ENCODE results near the gene CCDC81. TPM values are rescaled to one million over a fixed set of nuclear protein-coding genes. Genes with fewer than 3 reads are reported as not detected.
"Not testable (repeated sequence)": the region's sequence is repeated elsewhere in the genome, so short reads cannot be mapped to it uniquely, and the experiment has no call there.

CCDC81 gene
- total RNA-seq, 1 donor from 2014 or later: 64.3 TPM

DNA sequence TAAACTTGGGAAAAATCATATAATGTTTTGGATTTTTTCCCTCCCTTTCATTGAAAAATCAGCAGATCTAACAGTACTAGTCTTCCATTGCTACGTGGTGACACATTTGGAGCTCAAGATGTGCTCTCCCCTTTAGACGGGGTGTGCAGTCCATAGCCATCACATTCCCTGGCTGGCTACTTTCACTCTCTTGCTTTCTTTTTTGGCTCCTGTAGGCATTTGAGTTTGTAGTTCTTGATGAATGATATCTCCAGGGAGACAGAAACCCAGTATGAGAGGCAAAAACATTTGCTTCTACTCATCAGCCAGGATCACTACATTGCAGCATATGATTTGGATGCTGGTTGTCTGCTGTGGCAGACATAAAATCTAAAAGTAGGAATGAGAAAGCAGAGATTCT, 12.1 kb downstream of the CCDC81 start:
- peak; percentile 7 for DNase-seq (ENCODE audit: low spot score)

DNA sequence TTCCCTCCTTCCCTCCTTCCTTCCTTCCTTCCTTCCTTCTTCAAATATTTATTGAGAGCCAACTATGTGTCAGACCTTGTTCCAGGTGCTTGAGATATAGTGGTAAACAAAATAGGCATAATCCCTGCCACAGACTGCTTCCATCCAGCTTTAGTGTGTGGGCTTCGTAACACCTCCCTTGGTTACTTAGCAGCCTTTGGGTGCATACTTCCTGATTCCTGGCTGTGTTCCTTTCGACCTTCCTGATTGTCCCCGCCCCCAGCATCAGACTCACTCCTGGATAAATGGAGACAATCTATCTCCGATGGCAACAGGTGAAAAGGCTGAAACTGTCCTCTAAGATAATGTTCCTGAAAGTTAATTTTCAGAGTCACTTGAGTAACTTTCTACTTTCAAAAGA, 13.5 kb downstream of the CCDC81 start:
- DNase-seq (ENCODE audit: low spot score): no peak

DNA sequence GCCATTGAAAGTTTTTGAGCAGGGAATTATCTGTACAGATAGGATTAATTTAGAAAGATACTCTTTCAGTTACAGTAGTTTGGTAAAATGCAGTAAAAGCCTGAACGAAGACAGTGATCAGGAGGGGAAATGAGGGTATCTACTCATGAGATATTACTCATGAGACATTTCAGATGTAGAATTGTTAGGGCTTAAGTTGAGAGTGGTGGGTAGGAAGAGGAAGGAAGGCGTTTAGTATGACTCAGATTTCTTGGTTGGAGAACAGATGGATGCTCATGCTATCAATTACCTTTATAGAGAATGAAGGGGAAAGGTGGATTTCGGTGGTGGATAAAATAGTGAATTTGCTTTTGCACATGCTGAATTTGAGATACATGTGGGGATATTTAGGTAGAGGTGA, 15.8 kb downstream of the CCDC81 start:
- DNase-seq (ENCODE audit: low spot score): no peak

DNA sequence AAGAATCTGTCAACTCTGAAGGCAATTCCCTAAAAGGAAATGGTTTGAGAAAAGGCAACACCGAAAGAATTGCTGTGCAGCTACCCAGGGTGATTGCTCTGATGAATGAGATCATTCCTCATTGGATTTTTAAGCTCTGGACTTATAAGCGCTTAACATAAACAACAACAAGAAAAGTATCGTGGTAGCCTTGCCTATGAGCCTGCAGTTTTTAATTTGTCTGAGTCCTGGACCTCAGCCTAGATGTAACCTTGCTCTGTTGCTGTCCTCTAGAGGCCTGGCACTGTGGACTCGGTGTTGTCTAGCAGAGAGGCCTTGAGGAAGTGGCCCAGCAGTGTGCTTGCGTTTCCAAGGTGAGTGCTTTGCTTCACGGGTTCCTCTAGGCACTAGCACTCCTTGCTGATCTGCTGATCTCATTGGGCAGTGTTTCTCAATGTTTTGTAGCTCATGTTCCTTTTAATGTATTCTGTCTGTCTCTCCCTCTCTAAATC, 20.4 kb downstream of the CCDC81 start:
- DNase-seq (ENCODE audit: low spot score): peak; percentile 42

- no peak for DNase-seq (ENCODE audit: low spot score)
Observed at GRCh38 chr11:86396396-86396795, 21.7 kb downstream of the CCDC81 start.

GRCh38 chr11:86397351-86397750, 22.7 kb downstream of the CCDC81 start:
- no peak for DNase-seq (ENCODE audit: low spot score)

- no peak for DNase-seq (ENCODE audit: low spot score)
Observed at GRCh38 chr11:86398106-86398505, 23.4 kb downstream of the CCDC81 start.

- DNase-seq (ENCODE audit: low spot score): peak; percentile 29
Observed at GRCh38 chr11:86403458-86403857, 28.8 kb downstream of the CCDC81 start.

DNA sequence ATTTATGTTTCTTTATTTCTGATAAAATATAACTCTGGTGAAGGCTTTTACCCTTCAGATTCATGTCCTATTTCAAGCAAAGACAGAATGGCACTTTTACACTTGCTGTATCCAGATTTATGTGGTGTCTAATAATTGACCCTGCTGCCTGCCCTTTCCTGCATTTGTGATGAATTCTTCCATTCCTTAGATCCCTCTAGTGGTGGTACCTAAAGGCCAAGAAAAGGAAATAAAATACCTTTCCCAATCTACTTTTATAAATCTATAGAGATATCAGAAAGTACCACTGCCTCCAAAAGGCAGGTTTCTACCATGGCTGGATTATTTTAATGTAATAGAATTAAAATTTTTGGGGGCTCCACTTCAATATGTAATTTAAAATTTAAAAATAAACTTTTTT, 34.2 kb downstream of the CCDC81 start:
- DNase-seq (ENCODE audit: low spot score): no peak

DNA sequence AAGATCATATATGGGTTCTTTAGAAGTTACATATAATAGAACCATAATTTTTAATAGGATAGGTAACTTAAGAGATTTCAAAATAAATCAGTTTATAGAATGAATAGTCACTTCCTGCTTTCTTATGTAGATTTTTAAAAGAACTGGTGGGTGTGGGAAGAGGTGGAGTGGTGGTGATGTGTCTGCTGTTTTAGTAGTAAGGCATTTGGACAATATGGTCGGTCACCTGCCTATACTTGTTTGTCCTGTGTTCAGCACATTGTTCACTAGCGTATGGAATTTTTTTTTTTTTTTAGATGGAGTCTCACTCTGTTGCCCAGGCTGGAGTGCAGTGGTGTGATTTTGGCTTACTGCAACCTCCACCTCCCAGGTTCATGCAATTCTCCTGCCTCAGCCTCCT, 39.3 kb downstream of the CCDC81 start:
- no peak for DNase-seq (ENCODE audit: low spot score)

- DNase-seq (ENCODE audit: low spot score): no peak
Observed at GRCh38 chr11:86415026-86415425, 40.3 kb downstream of the CCDC81 start.

DNA sequence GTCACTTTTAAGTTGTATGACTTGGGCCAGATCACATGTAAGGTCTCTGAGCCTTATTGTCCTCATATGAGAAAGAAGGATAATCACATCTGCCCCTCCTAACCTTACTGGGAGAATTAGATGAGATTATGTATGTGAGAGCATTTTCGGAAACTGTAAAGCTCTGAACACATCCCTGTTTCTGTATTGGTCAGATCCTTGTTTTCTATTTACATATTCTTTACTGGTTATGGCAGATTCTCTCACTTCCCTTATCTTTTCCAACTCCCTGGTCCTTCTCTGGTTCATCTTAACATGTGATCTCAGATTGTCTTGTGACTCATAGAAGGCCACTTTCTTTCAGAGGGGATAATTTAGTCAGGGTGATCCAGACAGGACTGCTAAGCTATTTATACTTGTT, 41.8 kb downstream of the CCDC81 start:
- peak; percentile 22 for DNase-seq (ENCODE audit: low spot score)

DNA sequence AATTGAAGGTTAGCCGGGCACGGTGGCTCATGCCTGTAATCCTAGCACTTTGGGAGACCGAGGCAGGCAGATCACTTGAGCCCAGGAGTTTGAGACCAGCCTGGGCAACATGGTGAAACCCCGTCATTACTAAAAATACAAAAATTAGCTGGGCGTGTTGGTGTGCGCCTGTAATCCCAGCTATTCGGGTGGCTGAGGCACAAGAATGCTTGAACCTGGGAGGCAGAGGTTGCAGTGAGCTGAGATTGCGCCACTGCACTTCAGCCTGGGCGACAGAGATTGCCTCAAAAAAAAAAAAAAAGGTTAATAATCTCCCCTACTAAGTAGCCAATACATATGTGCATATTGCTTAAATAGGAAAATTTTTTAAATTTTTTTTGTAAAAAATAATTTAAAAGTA, 42.3 kb downstream of the CCDC81 start:
- not testable (repeated sequence) for DNase-seq (ENCODE audit: low spot score)

GRCh38 chr11:86418106-86418505, 43.4 kb downstream of the CCDC81 start:
- no peak for DNase-seq (ENCODE audit: low spot score)

DNA sequence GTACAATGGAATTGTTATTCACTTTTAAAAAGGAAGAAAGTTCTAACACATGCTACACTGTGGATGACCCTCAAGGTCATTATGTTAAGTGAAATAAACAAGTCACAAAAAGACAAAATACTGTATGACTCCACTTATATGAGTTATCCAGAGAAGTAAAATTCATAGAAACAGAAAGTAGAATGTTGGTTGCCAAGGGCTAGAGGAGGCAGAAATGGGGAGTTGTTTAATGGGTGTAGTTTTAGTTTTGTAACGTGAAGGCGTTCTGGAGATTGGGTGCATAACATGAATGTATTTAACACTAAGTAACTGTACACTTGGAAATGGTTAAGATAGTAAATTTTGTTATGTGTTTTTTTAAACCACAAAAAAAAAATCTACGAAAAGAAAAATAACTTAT, 43.8 kb downstream of the CCDC81 start:
- no peak for DNase-seq (ENCODE audit: low spot score)

DNA sequence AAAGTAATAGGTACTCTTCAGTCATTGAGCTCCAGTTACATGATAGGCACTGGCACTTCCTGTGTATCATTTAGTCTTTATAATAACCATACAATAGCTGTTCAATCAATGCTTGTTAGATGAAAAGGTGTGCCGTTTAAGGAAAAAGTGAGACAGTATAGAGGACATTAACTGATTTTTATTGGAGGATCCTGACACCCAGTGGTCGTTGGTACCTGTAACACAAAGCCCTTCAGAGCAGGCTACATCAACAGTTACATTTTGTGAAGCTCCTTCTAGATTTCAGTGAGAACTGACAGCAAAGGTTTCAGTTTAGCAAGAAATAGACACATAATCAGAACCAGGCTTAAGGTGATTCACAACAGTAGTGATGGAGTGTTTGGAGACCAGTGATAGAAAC, 44.2 kb downstream of the CCDC81 start:
- no peak for DNase-seq (ENCODE audit: low spot score)

GRCh38 chr11:86421946-86422345, 47.3 kb downstream of the CCDC81 start:
- no peak for DNase-seq (ENCODE audit: low spot score)

GRCh38 chr11:86422371-86422770, 47.7 kb downstream of the CCDC81 start:
- DNase-seq (ENCODE audit: low spot score): no peak

DNA sequence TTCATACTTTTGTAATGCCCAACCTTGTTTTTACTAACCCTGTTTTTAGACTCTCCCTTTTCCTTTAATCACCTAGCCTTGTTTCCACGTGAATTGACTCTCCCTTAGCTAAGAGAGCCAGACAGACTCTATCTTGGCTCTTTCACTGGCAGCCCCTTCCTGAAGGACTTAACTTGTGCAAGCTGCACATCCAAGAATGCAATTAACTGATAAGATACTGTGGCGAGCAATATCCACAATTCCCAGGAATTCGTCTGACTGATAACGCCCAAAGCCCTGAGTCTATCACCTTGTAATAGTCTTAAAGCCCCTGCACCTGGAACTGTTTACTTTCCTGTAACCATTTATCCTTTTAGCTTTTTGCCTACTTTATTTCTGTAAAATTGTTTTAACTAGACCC, 48.8 kb downstream of the CCDC81 start:
- peak; percentile 34 for DNase-seq (ENCODE audit: low spot score)

DNA sequence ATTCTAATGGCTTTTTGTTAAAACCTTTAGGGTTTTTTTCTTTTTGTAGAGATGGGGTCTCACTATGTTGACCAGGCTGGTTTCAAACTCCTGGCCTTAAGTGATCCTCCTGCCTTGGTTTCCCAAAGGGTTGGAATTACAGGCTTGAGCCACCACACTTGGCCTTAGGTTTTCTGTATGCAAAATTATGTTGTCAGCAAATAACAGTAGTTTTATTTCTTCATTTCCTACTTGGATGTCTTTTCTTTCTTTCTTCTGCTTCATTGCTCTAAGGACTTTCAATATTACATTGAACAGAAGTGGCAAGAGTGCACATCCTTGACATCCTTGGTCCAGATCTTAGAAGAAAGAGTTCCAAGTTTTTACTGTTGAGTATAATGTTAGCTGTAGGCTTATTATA, 52.8 kb downstream of the CCDC81 start:
- no peak for DNase-seq (ENCODE audit: low spot score)

- no peak for DNase-seq (ENCODE audit: low spot score)
Observed at GRCh38 chr11:86431258-86431657, 56.6 kb downstream of the CCDC81 start.

DNA sequence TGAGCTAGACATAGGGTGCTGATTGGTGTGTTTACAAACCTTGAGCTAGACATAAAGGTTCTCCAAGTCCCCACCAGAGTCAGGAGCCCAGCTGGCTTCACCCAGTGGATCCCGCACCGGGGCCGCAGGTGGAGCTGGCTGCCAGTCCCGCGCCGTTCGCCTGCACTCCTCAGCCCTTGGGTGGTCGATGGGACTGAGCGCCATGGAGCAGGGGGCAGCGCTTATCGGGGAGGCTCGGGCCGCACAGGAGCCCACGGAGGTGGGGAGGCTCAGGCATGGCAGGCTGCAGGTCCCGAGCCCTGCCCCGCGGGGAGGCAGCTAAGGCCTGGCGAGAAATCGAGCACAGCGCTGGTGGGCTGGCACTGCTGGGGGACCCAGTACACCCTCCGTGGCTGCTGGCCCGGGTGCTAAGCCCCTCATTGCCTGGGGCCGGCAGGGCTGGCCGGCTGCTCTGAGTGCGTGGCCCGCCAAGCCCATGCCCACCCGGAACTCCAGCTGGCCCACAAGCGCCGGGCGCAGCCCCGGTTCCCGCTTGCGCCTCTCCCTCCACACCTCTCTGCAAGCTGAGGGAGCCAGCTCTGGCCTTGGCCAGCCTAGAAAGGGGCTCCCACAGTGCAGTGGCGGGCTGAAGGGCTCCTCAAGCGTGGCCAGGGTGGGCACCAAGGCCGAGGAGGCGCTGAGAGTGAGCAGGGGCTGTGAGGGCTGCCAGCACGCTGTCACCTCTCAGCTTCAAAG, 58.8 kb downstream of the CCDC81 start:
- not testable (repeated sequence) for DNase-seq (ENCODE audit: low spot score)

DNA sequence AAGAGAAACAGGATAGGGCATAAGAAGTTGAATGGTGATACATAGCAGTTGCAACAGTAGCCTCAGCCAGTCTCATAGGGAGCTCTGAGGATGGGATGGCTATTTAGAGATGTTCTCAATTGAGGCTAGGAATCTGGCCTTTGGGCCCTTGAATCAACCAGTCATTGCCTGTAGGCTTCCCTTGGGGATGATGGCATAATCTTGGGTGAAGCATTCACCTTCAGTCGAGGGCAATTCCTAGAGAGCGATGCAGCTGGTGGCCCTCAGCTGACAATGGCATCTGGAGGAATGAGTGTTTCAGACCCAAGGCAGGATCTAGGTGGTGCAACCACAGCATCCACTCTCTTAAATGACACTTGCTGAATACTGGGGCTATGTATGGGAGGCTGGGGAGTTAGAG, 61.0 kb downstream of the CCDC81 start:
- no peak for DNase-seq (ENCODE audit: low spot score)

GRCh38 chr11:86438685-86439084, 64.0 kb downstream of the CCDC81 start:
- DNase-seq (ENCODE audit: low spot score): no peak
